Limb (tissue), 2 donors: Measurements from ENCODE around the gene RB1.
"Not testable (repeated sequence)": the region's sequence is repeated elsewhere in the genome, so short reads cannot be mapped to it uniquely, and the experiment has no call there.

ENCODE experiments used
- DNase-seq, 2 donors: peaks; one replicate each; pipeline ENCODE4 v3.0.0-alpha.2; 2016; ENCODE audit errors: extremely low spot score in 2 of 2

The RB1 gene

DNA sequence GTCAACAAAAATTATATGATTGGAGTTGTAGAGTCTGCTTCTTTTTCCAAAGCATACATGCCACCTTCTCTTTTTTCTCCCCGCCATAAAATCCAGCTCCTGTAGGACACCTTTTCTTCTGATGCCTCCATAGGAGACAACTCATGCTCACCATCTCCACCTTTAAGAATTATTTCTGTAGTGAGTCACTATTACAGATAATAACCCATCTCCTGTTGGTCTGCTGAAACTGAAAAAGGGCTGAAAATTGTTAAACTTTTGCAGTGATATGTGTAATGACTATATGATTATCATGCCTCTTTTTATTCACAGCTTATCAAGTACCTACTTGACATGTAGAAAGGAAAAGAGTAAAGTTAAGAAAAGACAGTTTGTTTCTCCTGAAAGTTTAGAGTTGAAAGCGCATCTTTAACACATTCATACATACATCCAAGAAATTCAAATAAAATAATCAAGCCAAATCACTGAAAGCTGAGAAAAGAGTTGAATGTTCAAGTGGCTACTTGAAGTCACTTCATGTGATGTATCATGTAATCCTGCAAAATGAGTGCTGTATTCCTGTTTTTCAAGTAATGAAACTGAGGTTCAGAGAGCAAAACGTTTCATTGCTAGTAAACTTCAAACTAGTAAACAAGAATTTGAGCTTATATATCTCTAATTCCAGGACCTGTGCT is 144.9 kb downstream of the RB1 start:
- no peak for DNase-seq

DNA sequence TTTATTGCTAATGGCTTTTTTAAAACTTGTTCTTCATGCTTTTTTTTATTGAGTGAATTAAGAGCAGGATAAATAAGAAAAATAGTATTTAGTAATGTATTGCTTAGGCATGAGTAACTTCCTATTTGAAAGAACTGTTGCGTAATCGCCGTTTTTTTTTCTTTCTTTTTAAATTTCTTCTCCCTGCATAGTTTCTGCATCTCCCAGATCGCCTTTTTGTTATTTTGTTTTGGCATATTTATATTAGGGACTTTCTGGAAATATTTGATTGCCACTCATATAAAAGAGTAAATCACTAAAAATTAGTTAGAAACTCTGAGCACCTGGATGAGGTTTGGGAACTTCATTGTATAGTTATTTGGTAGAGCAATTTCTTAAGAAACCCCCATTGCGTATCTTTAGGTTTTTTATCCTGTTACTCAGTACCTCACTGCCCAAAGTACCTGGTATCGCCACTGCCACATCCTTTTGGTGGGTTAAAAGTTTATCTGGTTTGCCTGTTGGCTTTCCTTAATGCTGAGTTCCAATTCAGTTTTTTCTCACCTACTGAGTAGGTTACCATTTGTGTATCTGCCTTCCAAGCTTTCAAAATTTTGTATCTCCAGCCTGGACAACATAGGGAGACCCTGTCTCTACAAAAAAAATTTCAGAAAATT is 145.5 kb downstream of the RB1 start:
- no peak for DNase-seq

DNA sequence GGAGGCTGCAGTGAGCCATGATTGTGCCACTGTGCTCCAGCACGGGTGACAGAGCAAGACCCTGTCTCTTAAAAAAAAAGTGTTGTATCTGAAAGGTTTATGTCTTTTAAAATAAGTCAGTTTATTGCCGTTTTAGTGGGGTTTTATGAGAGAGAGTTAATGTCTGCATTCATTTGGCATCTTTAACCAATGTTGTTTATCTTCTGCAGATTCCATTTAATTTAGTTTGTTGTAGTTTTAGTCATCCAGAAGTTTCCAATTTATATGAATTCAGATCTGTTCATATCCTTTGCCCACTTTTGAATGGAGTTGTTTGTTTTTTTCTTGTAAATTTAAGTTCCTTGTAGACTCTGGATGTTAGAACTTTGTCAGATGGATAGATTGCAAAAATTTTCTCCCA is 146.1 kb downstream of the RB1 start:
- no peak for DNase-seq

DNA sequence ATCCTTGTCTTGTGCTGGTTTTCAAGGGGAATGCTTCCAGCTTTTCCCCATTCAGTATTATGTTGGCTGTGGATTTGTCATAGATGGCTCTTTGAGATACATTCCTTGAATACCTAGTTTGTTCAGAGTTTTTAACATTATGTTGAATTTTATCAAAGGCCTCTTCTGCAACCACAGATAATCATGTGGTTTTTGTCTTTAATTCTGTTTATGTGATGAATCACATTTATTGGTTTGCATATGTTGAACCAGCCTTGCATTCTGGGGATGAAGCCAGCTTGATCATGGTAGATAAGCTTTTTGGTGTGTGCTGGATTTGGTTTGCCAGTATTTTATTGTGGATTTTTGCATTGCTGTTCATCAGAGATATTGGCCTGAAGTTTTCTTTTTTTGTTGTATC is 147.6 kb downstream of the RB1 start:
- not testable (repeated sequence) for DNase-seq

DNA sequence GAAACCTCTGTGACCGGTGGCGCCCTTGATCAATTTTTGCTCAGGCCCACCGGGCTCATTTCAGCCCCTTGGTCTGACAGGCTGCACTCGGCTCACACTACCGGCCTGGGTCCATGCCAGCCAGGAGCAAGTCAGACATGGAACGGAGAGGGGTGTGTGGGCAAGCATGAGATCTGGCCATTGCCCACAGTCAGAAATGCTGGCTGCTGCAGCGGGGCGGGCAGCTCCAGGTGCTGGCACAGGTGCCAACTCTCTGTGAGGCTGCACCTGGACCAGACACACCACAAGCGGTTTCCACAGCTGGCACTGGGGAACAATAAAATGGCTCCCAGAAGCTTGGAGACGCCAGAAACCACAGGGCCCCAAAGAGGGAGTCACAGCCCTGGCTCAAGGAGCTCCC is 153.0 kb downstream of the RB1 start:
- no peak for DNase-seq

DNA sequence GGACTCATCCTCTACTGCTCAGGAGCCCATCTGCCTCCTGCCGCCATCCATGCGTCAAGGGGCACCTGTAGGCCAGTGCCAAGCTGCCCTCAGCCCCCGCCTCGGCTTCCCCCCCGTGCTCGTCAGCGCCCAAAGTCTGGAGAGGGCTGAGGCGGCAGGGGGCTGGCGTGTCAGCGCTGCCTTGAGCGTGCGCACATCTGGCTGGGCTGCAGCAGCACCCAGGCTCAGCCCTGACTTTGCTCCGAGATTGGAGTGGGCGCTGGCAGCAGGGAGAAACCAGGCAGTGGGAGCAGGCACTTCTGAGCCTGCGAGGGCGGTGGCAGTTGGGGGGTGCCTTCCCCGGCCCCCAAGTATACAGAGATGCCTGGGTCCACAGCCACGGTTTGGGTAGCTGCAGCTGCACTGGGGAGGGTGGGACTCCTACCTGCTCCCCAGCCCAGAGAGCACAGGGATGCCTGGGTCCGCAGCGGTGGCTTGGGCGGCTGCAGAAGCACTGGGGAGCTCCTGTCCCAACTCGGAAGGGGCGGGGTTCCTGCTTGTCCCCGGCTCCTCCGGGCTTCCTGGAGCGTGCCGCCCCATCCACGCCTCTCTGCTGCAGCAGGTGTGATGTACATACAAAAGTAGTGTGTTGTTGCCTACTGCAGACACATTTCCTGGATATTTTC is 154.2 kb downstream of the RB1 start:
- no peak for DNase-seq

DNA sequence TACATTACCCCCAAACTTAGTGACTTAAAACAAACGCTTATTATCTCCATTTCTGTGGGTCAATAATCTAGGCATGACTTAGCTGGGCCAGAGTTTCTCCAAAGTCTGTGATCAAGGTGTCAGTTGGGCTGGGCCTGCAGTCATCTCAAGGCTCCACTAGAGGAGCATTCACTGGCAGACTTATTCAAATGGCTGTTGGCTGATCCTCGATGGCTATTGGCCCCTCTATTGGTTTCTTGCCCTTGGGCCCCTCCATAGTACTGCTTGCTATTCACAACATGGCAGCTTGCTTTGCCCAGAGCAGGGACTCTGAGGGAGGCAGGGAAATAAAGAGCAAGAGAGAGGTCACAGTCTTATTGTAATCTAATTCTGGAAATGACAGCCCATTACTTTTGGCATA is 171.7 kb downstream of the RB1 start:
- DNase-seq, result no peak

DNA sequence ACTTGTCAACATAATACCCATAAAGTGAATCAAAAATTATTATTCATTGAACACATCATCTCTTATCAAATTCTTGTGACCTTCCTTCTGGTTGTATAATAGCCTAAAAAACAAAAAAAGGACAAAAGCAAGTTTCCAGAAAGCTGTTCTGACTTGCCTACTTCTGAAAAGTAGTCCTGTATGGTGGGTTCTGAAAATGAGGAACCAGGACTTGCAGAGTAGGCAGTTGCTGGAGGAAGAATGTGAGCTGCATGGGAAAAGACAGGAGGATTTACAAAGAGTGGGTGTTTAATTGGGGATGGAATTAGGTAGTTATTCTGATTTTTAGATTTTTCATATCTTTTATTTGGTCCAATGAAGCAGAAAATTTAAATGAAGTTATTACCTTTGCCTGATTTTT is 172.7 kb downstream of the RB1 start:
- no peak for DNase-seq

DNA sequence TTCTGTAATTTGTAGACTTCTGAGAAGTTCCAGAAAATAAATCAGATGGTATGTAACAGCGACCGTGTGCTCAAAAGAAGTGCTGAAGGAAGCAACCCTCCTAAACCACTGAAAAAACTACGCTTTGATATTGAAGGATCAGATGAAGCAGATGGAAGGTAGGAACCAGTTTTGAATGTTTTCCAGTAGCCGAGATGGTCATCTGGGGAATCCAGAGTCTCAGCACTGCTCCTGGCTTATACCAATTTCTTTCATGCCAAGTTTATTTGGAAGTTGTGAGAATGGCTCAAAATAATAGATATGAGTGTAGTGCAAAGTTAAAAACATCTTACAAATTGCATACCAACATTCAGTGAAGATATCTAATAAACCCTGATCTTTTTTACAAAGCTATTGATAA is 173.1 kb downstream of the RB1 start:
- DNase-seq, result no peak

DNA sequence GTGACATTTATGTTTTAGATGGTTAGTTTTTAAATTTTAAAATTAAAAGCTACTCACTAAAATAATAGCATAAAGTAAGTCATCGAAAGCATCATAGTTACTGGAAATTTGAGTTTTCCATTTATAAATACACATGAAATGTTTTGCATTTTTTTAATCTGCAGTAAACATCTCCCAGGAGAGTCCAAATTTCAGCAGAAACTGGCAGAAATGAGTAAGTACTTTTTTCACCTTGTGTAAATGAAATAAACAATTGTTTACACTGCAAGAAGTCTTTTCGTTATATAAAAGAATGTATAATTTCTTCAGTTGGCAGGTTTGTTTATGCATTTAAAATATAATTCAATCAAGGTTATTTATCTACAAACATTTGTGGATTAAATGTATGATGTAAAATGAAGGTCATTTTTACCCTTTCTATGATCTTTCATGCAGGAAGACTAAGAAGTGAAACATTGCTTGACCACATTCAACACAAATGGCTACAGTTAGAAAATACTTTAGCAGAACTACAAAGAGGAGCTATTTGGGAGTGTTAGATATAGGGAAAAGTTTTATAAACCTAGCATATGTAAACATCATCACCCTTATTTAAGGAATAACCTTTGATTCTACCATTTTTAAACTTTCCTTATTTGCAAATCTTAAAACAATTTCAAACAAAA is 173.8 kb downstream of the RB1 start:
- DNase-seq, result no peak

DNA sequence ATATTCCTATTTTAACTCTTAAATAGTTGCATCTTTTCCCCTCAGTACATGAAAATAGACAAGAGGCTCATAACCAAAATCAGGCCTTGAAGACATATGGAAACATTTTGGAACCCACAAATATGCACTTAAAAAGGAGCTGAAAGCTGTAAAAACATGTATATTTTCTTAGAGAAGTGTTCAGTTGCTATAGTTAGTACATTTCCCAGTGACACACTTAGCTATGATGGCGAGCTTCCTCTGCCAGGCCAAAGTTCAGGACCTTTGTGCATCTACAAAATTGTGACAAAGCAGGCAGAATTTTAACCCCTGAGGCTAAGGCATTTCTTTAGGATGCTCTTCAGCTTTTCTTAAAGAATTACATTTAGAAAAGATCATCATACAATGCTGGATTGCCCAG is 174.8 kb downstream of the RB1 start:
- DNase-seq, result peak in 1 of 2 donors; percentile 48

DNA sequence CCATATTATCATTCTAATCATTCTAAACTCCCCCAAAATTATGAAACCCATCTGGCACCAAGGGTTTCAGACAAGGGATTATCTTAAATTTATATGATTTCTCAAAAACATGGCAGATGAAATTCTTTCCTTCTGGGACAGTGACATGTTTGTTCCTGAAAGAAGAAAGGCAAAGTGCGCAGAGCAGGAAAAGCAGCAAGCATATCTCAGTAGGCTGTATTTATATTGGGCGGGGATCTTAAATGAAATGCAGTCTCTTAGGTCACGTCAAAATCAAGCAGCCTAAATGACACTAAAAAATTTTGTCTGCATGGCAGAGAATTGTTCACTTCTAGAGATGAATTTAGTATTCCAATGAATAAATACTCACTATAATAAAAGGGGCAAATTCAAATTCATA is 180.0 kb downstream of the RB1 start:
- no peak for DNase-seq

DNA sequence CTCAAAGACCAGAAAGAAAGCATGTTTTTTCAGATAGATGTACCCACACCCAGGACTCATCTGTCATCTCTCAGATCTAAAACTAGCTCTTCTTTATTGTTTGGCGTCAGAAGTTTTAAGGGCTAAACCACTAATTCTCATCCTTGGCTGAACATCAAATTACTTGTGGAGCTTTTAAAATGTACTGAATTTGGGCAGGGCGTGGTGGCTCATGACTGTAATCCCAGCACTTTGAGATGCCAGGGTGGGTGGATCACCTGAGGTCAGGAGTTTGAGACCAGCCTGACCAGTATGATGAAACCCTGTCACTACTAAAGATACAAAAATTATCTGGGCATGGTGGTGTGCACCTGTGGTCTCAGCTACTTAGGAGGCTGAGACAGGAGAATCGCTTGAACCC is 181.9 kb downstream of the RB1 start:
- DNase-seq, result no peak

DNA sequence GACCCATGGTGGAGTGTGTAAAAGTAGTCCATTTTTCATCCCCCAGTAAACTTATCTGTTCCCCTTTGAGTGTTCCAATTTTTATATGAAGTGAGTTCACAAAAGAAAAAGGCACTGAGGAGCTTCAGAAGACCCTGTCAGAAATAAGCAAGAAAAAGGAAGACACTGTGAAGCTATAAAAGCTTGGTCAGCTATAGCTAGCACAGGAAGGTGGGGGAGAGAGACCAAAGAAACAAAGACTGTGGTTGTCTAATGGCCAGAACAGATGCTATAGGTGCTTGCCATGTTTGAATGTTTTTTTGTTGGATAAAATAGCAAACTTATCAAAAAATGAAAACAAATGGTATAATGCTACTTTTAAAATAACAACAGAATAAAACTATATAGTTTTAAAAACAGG is 182.8 kb downstream of the RB1 start:
- no peak for DNase-seq

DNA sequence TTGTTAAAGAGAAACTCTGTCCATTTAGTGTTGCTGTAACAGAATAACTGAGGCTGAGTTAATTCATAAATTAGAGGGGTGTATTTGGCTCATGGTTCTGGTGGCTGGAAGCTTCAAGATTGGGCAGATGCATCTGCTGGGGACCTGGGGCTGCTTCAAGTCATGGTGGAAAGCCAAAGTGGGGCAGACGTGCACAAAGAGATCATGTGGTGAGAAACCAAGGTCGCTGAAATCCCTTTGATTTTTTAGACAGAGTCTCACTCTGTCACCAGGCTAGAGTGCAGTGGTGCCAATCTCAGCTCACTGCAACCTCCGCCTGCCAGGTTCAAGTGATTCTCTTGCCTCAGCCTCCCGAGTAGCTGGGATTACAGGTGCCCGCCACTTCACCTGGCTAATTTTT is 183.3 kb downstream of the RB1 start:
- no peak for DNase-seq

DNA sequence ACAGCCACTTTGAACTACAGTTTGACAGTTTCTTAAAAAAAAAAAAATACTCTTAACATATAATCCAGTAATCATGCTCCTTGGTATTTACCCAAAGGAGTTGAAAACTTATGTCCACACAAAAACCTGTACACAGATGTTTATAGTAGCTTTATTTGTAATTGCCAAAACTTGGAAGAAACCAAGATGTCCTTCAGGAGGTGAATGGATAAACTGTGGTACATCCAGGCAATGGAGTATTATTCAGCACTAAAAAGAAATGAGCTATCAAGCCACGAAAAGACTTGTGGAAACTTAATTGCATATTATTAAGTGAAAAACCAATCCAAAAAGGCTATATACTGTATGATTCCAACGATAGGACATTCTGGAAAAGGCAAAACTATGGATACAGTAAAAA is 184.4 kb downstream of the RB1 start:
- no peak for DNase-seq

DNA sequence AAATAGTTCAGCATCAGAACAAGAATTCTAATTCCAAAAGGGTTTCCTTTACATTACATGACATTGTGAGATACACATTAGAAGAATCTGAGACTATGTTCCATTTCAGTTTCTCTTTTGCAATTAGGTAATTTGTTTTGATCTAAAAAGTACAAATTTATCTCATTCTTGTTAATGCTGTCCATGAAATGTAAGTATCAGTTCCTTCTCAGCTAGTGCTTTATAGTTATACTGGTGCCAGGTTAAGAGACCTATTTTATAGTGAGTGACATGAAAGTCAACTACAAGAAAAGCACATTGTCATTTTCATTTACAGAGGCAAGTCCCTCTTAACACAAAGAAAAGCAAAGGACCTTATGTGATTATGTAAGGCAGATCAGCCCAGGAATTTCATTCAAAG is 185.4 kb downstream of the RB1 start:
- DNase-seq, result no peak

DNA sequence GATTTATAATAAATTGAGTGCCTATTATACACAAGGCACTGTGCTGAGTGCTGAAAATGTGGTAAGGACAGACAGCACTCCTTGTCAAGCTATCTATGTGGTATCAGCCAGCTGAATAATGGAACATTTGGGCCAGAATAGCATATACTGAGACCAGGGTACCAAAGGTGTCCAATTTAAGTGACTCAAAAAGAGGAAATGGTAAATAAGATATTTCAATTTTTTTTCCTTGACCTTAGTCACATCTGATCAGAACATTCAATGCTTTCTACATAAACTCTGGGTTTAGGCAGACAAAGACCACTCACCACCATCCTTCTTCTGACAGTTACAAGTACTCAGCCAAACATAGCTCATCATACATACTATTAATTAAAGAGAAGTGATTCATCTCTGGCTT is 186.1 kb downstream of the RB1 start:
- no peak for DNase-seq

DNA sequence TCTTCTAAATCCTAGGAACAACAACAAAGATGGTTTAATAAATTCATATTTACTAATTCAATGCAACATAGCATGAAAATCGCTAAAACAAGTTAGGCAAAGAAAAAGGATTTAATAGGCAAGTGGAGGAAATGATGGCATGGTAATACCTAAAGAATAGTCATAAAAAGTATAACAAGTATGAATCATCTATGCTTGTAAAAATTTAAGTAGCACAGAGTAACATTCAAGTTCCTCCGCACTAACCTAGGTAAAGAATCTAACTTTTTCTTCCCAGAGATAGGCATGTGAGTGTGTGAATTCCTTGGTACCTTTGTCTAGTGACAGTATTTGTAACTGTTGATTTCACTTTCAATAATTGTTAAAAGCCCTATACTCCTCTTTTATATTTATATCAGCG is 186.7 kb downstream of the RB1 start:
- no peak for DNase-seq

DNA sequence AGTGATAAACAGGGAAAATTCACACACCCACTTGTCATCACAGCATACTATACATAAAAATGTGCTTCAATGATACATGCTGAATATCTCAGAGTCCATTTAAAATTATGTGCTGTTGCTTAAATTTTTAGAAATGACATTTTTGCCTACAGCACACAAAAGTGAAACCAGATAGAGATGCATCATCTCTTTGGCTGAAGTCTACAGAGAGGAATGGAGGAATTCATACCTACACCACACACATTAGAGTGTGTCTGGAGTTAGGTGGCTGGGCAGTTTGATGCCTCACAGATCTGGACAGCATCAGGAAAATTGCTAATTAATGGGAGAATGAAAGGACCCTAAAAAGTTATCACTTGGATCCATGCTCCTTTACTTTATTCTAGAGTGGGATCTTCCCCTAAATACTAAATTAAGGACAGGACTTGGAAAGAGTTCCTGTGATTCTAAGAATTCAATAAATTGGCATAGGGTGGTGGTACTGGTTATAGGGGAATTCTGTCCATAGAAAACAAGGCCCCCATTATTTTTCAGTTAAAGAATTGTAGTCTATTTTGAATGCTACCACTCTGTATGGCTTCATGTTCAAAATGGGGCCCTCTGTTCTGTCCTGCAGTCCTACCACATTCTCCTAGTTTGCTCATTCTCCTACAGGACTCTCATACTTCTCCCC is 188.0 kb downstream of the RB1 start:
- DNase-seq, result no peak

DNA sequence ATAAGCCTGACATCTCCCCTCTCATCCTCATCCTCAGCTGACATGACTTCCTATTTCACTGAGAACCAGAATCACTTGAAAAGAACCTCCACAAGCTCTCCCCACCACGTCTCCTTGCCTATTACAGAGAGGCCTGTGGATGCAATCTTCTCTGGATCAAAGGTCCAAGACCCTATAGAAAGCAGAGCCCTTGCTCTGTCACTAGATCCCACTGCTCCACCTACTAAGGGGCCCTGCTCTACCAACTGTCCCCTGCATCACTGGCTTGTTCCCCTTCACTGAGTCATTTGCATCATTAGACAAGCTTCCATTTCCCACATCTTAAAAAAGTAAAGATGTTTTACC is 188.5 kb downstream of the RB1 start:
- no peak for DNase-seq

DNA sequence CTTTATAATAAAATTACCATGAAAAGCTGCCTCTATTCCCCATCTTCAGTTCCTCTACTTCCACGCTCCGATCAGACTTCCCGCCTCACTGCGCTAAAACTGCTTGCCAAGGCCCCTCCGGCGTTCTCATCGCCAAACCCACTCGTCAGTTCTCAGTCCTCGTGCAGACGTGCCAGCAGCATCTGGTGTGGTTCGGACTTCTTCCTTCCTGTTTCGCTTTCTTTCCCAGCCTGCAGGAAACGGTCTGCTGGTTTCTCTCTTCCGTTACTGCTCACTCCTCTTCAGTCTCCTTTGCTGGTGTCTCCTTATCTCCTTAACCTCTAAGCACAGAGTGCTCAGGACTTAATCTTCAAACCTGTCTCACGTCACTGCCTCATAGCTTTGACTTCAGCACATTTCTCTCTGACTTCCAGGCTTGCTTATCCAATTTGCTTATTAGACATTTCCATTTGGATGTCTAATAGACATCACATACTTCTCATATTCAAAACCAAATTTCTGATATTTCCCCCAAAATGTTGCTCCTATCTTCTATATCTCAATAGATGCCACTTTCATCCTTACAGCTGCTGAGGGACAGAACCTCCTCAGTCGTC is 189.0 kb downstream of the RB1 start:
- DNase-seq, result no peak
